Suppressor macrophage (primary cell): ENCODE data around the gene LY6G6C.
A peak's percentile ranks its signal among the peaks of the same experiment; 100 is the strongest.

Experiments
- DNase-seq, 4 experiments: peaks; one replicate each; pipeline ENCODE4 v3.0.0-alpha.2; 2020 to 2022

The LY6G6C gene

GRCh38 chr6:31702819-31703716 lies 18.5 kb downstream of the LY6G6C start, which contains the start of gene ABHD16A:
ABHD16A (minus strand) TSS chr6:31703324; CDS start chr6:31703281, 43 bp downstream.
- peak; percentile 98 to 99 (median 99) for DNase-seq

GRCh38 chr6:31702405-31702818 lies 19.1 kb downstream of the LY6G6C start:
- no peak for DNase-seq

GRCh38 chr6:31701666-31702404 lies 19.7 kb downstream of the LY6G6C start:
- no peak for DNase-seq

GRCh38 chr6:31700740-31701401 lies 20.7 kb downstream of the LY6G6C start:
- DNase-seq: no peak

GRCh38 chr6:31697555-31697954 lies 24.0 kb downstream of the LY6G6C start:
- DNase-seq: no peak

- DNase-seq: peak in 1 of 4 experiments; percentile 31
Measured at GRCh38 chr6:31693535-31693934, 28.0 kb downstream of the LY6G6C start.

- DNase-seq: no peak
Measured at GRCh38 chr6:31692886-31693285, 28.7 kb downstream of the LY6G6C start.

- DNase-seq: no peak
Measured at GRCh38 chr6:31692353-31692752, 29.2 kb downstream of the LY6G6C start.

GRCh38 chr6:31691564-31692108 lies 29.9 kb downstream of the LY6G6C start:
- DNase-seq: no peak

GRCh38 chr6:31691078-31691463 lies 30.5 kb downstream of the LY6G6C start:
- DNase-seq: no peak

- no peak for DNase-seq
Measured at GRCh38 chr6:31690231-31691077, 31.1 kb downstream of the LY6G6C start.

GRCh38 chr6:31689249-31690110 lies 32.1 kb downstream of the LY6G6C start:
- no peak for DNase-seq

GRCh38 chr6:31687860-31688693 lies 33.5 kb downstream of the LY6G6C start:
- no peak for DNase-seq

- no peak for DNase-seq
Measured at GRCh38 chr6:31687321-31687720, 34.2 kb downstream of the LY6G6C start.

GRCh38 chr6:31686483-31686882 lies 35.1 kb downstream of the LY6G6C start:
- no peak for DNase-seq

GRCh38 chr6:31683591-31683990 lies 38.0 kb downstream of the LY6G6C start:
- no peak for DNase-seq

- peak; percentile 59 to 82 (median 66) for DNase-seq
Measured at GRCh38 chr6:31681135-31681671, 40.3 kb downstream of the LY6G6C start.

- peak; percentile 77 to 91 (median 86) for DNase-seq
Measured at GRCh38 chr6:31680226-31681134, 41.1 kb downstream of the LY6G6C start, which contains the start of gene LY6G5C. LY6G5C (minus strand) TSS chr6:31681067; CDS start chr6:31680373, 694 bp downstream.
